Astrocyte of the cerebellum (primary cell): ENCODE measurements around the gene TRIB2.

Experiments used
- DNase-seq: peaks from one replicate; pipeline ENCODE4 v3.0.0-alpha.2; 2011; ENCODE audit warnings: low read depth
- H3K4me3 ChIP-seq: 2 replicates; pipeline ENCODE4 v1.5.1; 2011; ENCODE audit warnings: mild to moderate bottlenecking, low read depth, low read length, moderate library complexity
- CTCF ChIP-seq: IDR thresholded peaks from 2 replicates; pipeline ENCODE4 v1.5.1; 2012; ENCODE audit warnings: low read length, low read depth, moderate library complexity, mild to moderate bottlenecking; ENCODE audit errors: missing control alignments
- in situ Hi-C: cut with HindIII; loops from 2 replicates; pipeline ENCODE4 v1.10.0; 2017; ENCODE audit warnings: low sequenced_read_pairs

Gene TRIB2

GRCh38 chr2:12712881-12713280, 3.9 kb upstream of the TRIB2 start:
- in situ Hi-C loops: no loop called here
- no peak for TF ChIP-seq CTCF
- no peak for DNase-seq
- no peak overlapping the region for H3K4me3 ChIP-seq

- DNase-seq: no peak
- no peak overlapping the region for H3K4me3 ChIP-seq
- in situ Hi-C loops: no loop called here
- TF ChIP-seq CTCF: no peak
Observed at GRCh38 chr2:12714391-12715221, 2.1 kb upstream of the TRIB2 start.

GRCh38 chr2:12715258-12716031, 1.3 kb upstream of the TRIB2 start:
- in situ Hi-C loops: no loop called here
- no peak for TF ChIP-seq CTCF
- peak overlapping the region; percentile 72 for H3K4me3 ChIP-seq
- no peak for DNase-seq

- H3K4me3 ChIP-seq: peak overlapping the region; percentile 72
- DNase-seq: no peak
- peak; percentile 70 for TF ChIP-seq CTCF
- in situ Hi-C loops: no loop called here
Observed at GRCh38 chr2:12716032-12716281, 779 bp upstream of the TRIB2 start.

- DNase-seq: no peak
- H3K4me3 ChIP-seq: peak overlapping the region; percentile 72
Observed at GRCh38 chr2:12717191-12718014, 667 bp downstream of the TRIB2 start.

More at GRCh38 chr2:12717191-12718014, 667 bp downstream of the TRIB2 start:
- TF ChIP-seq CTCF: peak; percentile 51
- in situ Hi-C loops: no loop called here
